ENCODE data around the gene PLA2G4E.
A peak's percentile ranks its signal among the peaks of the same experiment; 100 is the strongest.

- no peak for TF ChIP-seq POLR2A (IDR thresholded peaks at IDR 0.05)
- no peak for TF ChIP-seq CTCF (IDR thresholded peaks at IDR 0.05)
- TF ChIP-seq POLR2AphosphoS5 (IDR thresholded peaks at IDR 0.05): peak in 1 of 2 donors; percentile 33
These were observed 70.4 kb downstream of the PLA2G4E start for GRCh38 chr15:41950489-41950888.
